Measurements from ENCODE around the gene CDH4.
A peak's percentile ranks its signal among the peaks of the same experiment; 100 is the strongest.
"Not testable (repeated sequence)": the region's sequence is repeated elsewhere in the genome, so short reads cannot be mapped to it uniquely, and the experiment has no call there.

The CDH4 gene

GRCh38 chr20:61419010-61419409 lies 166.9 kb downstream of the CDH4 start:
- DNase-seq (ENCODE audit: low spot score), result no peak

- DNase-seq (ENCODE audit: low spot score), result no peak
Measured at GRCh38 chr20:61419501-61419900, 167.4 kb downstream of the CDH4 start.

- DNase-seq (ENCODE audit: low spot score), result no peak
Measured at GRCh38 chr20:61420056-61420455, 168.0 kb downstream of the CDH4 start.

- no peak for DNase-seq (ENCODE audit: low spot score)
Measured at GRCh38 chr20:61420781-61421180, 168.7 kb downstream of the CDH4 start.

- DNase-seq (ENCODE audit: low spot score), result no peak
Measured at GRCh38 chr20:61422636-61423425, 170.8 kb downstream of the CDH4 start.

- no peak for DNase-seq (ENCODE audit: low spot score)
Measured at GRCh38 chr20:61424011-61424627, 172.1 kb downstream of the CDH4 start.

GRCh38 chr20:61424628-61425420 lies 172.8 kb downstream of the CDH4 start:
- DNase-seq (ENCODE audit: low spot score), result no peak

- DNase-seq (ENCODE audit: low spot score), result not testable (repeated sequence)
Measured at GRCh38 chr20:61425541-61425991, 173.5 kb downstream of the CDH4 start.

GRCh38 chr20:61426352-61426751 lies 174.3 kb downstream of the CDH4 start:
- no peak for DNase-seq (ENCODE audit: low spot score)

- no peak for DNase-seq (ENCODE audit: low spot score)
Measured at GRCh38 chr20:61429458-61430227, 177.6 kb downstream of the CDH4 start.

GRCh38 chr20:61430228-61430624 lies 178.2 kb downstream of the CDH4 start:
- no peak for DNase-seq (ENCODE audit: low spot score)

GRCh38 chr20:61433176-61433575 lies 181.1 kb downstream of the CDH4 start:
- no peak for DNase-seq (ENCODE audit: low spot score)

GRCh38 chr20:61433816-61434215 lies 181.8 kb downstream of the CDH4 start:
- no peak for DNase-seq (ENCODE audit: low spot score)

- no peak for DNase-seq (ENCODE audit: low spot score)
Measured at GRCh38 chr20:61434341-61434781, 182.3 kb downstream of the CDH4 start.

- no peak for DNase-seq (ENCODE audit: low spot score)
Measured at GRCh38 chr20:61435184-61435822, 183.2 kb downstream of the CDH4 start.

GRCh38 chr20:61435823-61436220 lies 183.8 kb downstream of the CDH4 start:
- no peak for DNase-seq (ENCODE audit: low spot score)

GRCh38 chr20:61436283-61436666 lies 184.2 kb downstream of the CDH4 start:
- peak; percentile 80 for DNase-seq (ENCODE audit: low spot score)

- peak; percentile 60 for DNase-seq (ENCODE audit: low spot score)
Measured at GRCh38 chr20:61436667-61437279, 184.7 kb downstream of the CDH4 start.

GRCh38 chr20:61437280-61438206 lies 185.5 kb downstream of the CDH4 start:
- peak; percentile 75 for DNase-seq (ENCODE audit: low spot score)

GRCh38 chr20:61438285-61438684 lies 186.2 kb downstream of the CDH4 start:
- DNase-seq (ENCODE audit: low spot score), result no peak
